OCI-LY3 (cell line): Measurements from ENCODE around the gene HOXB9.

Experiments used
- H2AFZ ChIP-seq: fragments of 200-600, 300-600 bp; shearing (Covaris generic); 2 replicates; pipeline ENCODE4 v1.6.0; 2014; ENCODE audit warnings: antibody characterized with exemption, low read depth, low read length
- H3K27ac ChIP-seq: fragments of 200-600, 300-600 bp; sonication (generic); 2 replicates; pipeline ENCODE4 v1.5.1; 2014; ENCODE audit warnings: mild to moderate bottlenecking, low read length, moderate library complexity, mixed read lengths
- H3K27me3 ChIP-seq: fragments of 200-600, 300-600 bp; sonication (generic); 2 replicates; pipeline ENCODE4 v1.6.1; 2014; ENCODE audit warnings: low read depth, low read length, mixed read lengths
- H3K36me3 ChIP-seq: fragments of 200-600, 300-600 bp; sonication (generic); replicated peaks from 2 replicates; pipeline ENCODE3; 2014; ENCODE audit warnings: low read depth, low read length, mixed read lengths
- H3K4me1 ChIP-seq: fragments of 300-600, 200-600 bp; sonication (generic); 2 replicates; pipeline ENCODE4 v1.6.1; 2014; ENCODE audit warnings: low read length, mixed read lengths
- H3K4me2 ChIP-seq: fragments of 200-600, 300-600 bp; sonication (generic); 2 replicates; pipeline ENCODE4 v1.6.1; 2014; ENCODE audit warnings: low read length, mixed read lengths
- H3K4me3 ChIP-seq: fragments of 300-600, 200-600 bp; sonication (generic); 2 replicates; pipeline ENCODE4 v1.5.1; 2014; ENCODE audit warnings: antibody characterized with exemption, mild to moderate bottlenecking, low read length, moderate library complexity
- H3K79me2 ChIP-seq: fragments of 300-600, 200-600 bp; shearing (Covaris generic); 2 replicates; pipeline ENCODE4 v1.6.1; 2014; ENCODE audit warnings: mild to moderate bottlenecking, low read length, mixed read lengths
- H3K9ac ChIP-seq: fragments of 300-600, 200-600 bp; shearing (Covaris generic); 2 replicates; pipeline ENCODE4 v1.6.0; 2014; ENCODE audit warnings: mild to moderate bottlenecking, low read length, moderate library complexity
- H3K9me3 ChIP-seq: fragments of 200-600, 300-600 bp; shearing (Covaris generic); 2 replicates; pipeline ENCODE4 v1.6.1; 2014; ENCODE audit warnings: low read length, mixed read lengths; ENCODE audit not compliant: insufficient read depth
- H4K20me1 ChIP-seq: fragments of 200-600, 300-600 bp; sonication (generic); 2 replicates; pipeline ENCODE4 v1.6.1; 2016; ENCODE audit warnings: low read length, mixed read lengths; ENCODE audit not compliant: insufficient read depth
- CTCF ChIP-seq: fragments of 200-600, 300-600 bp; sonication (generic); IDR thresholded peaks from 2 replicates; pipeline ENCODE4 v1.5.1; 2014; ENCODE audit warnings: antibody characterized with exemption, low read length, low read depth
- EZH2phosphoT487 ChIP-seq: fragments of 200-600 bp; shearing (Covaris generic); IDR thresholded peaks from 2 replicates; pipeline ENCODE4 v1.6.1; 2018; ENCODE audit warnings: antibody characterized with exemption, mixed run types, low read depth

The HOXB9 gene

GRCh38 chr17:48655913-48656312, 29.8 kb upstream of the HOXB9 start:
- Histone ChIP-seq H3K9ac (no peak overlapping the region), H3K36me3 (no peaks in the 10 kb centered on the region), H3K27me3 (no peaks in the 10 kb centered on the region), H3K4me1 (no peaks in the 10 kb centered on the region), H3K79me2 (no peaks in the 10 kb centered on the region), H3K9me3 (no peaks in the 10 kb centered on the region), H3K27ac (no peak overlapping the region), H3K4me2 (no peak overlapping the region), H3K4me3 (no peak overlapping the region), H4K20me1 (no peaks in the 10 kb centered on the region), H2AFZ (no peak overlapping the region)
- no peak for TF ChIP-seq CTCF
- no peak for TF ChIP-seq EZH2phosphoT487

GRCh38 chr17:48649741-48650140, 23.6 kb upstream of the HOXB9 start:
- no peaks in the 10 kb centered on the region for H3K9me3 ChIP-seq
- no peaks in the 10 kb centered on the region for H3K27me3 ChIP-seq
- H3K36me3 ChIP-seq, result no peaks in the 10 kb centered on the region
- H3K79me2 ChIP-seq, result no peaks in the 10 kb centered on the region
- no peak overlapping the region for H2AFZ ChIP-seq
- H3K9ac ChIP-seq, result no peak overlapping the region
- no peak overlapping the region for H3K27ac ChIP-seq
- TF ChIP-seq EZH2phosphoT487, result no peak
- TF ChIP-seq CTCF, result no peak
- H3K4me2 ChIP-seq, result no peak overlapping the region
- no peak overlapping the region for H3K4me3 ChIP-seq
- no peaks in the 10 kb centered on the region for H3K4me1 ChIP-seq
- H4K20me1 ChIP-seq, result no peaks in the 10 kb centered on the region

GRCh38 chr17:48647963-48648245, 21.7 kb upstream of the HOXB9 start:
- H3K4me3 ChIP-seq, result 0 out of 2 replicates have a peak overlapping the region, but pooled peaks have one; percentile 71
- no peaks in the 10 kb centered on the region for H3K36me3 ChIP-seq
- no peaks in the 10 kb centered on the region for H3K79me2 ChIP-seq
- peak overlapping the region; percentile 64; the same call in 1 of the 2 replicates for H3K4me2 ChIP-seq
- H2AFZ ChIP-seq, result no peak overlapping the region
- no peaks in the 10 kb centered on the region for H4K20me1 ChIP-seq
- no peak overlapping the region for H3K9ac ChIP-seq
- no peaks in the 10 kb centered on the region for H3K27me3 ChIP-seq
- no peak overlapping the region for H3K27ac ChIP-seq
- H3K9me3 ChIP-seq, result no peaks in the 10 kb centered on the region
- TF ChIP-seq EZH2phosphoT487 (no peak), CTCF (no peak)
- no peaks in the 10 kb centered on the region for H3K4me1 ChIP-seq

- Histone ChIP-seq H3K4me2 (peak overlapping the region; percentile 64), H3K27me3 (no peaks in the 10 kb centered on the region), H3K4me1 (no peaks in the 10 kb centered on the region), H3K27ac (no peak overlapping the region), H2AFZ (no peak overlapping the region), H3K9me3 (no peaks in the 10 kb centered on the region), H3K36me3 (no peaks in the 10 kb centered on the region), H3K9ac (no peak overlapping the region), H3K79me2 (no peaks in the 10 kb centered on the region), H3K4me3 (peak overlapping the region; percentile 71), H4K20me1 (no peaks in the 10 kb centered on the region)
- TF ChIP-seq EZH2phosphoT487 (no peak), CTCF (no peak)
These were observed 21.2 kb upstream of the HOXB9 start for GRCh38 chr17:48647103-48647962.
